Sigmoid colon (tissue), 4 donors: ENCODE data around the gene RFPL3.

Source experiments
- POLR2A ChIP-seq, 2 donors: fragments of 450-650 bp; IDR thresholded peaks; one replicate each; pipeline ENCODE4 v1.6.1; 2016; ENCODE audit warnings: antibody characterized with exemption in 2 of 2, mild to moderate bottlenecking in 2 of 2, moderate library complexity in 2 of 2
- POLR2AphosphoS5 ChIP-seq, 4 donors: sonication (generic); formaldehyde crosslinking; IDR thresholded peaks; one replicate each; pipeline ENCODE4 v1.6.1; 2017; ENCODE audit warnings: antibody characterized with exemption in 4 of 4
- TF ChIP-seq, protein P1 (sequence below), 4 experiments: fragments of 450-650 bp in 3 of 4; fragments of 200-600 bp in 1 of 4; IDR thresholded peaks; one replicate each; pipeline ENCODE4 v1.5.1; 2016 to 2019; ENCODE audit warnings: antibody characterized with exemption in 4 of 4, mild to moderate bottlenecking in 3 of 4, moderate library complexity in 2 of 4

DNA sequence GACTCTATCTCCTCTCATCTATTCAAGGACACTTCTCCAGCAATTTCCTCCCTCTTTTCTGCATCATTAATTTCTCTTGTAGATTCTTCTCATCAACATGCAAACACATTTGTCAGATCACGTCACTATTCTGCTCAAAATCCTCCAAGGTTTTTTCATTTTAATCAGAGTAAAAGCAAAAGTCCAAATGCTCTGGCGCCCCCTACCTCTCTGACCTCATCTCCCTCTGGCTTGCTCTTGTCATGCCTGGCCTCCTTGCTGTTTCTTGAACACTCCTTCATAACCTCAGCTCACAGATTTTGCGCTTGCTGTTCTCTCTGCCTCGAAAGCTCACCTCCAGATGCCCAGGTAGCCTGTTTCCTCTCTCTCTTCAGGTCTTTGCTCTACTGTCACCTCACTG lies 32.0 kb downstream of the RFPL3 start:
- TF ChIP-seq, protein P1, sequence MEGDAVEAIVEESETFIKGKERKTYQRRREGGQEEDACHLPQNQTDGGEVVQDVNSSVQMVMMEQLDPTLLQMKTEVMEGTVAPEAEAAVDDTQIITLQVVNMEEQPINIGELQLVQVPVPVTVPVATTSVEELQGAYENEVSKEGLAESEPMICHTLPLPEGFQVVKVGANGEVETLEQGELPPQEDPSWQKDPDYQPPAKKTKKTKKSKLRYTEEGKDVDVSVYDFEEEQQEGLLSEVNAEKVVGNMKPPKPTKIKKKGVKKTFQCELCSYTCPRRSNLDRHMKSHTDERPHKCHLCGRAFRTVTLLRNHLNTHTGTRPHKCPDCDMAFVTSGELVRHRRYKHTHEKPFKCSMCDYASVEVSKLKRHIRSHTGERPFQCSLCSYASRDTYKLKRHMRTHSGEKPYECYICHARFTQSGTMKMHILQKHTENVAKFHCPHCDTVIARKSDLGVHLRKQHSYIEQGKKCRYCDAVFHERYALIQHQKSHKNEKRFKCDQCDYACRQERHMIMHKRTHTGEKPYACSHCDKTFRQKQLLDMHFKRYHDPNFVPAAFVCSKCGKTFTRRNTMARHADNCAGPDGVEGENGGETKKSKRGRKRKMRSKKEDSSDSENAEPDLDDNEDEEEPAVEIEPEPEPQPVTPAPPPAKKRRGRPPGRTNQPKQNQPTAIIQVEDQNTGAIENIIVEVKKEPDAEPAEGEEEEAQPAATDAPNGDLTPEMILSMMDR (IDR thresholded peaks at IDR 0.05): no peak
- no peak for TF ChIP-seq POLR2A (IDR thresholded peaks at IDR 0.05)
- TF ChIP-seq POLR2AphosphoS5 (IDR thresholded peaks at IDR 0.05): no peak
